SK-N-SH (cell line): ENCODE results near the gene APH1B. TPM values are rescaled to one million over a fixed set of nuclear protein-coding genes. Genes with fewer than 3 reads are reported as not detected.

Experiments used
- CTCF ChIA-PET: fragments of 300-600, 350-600 bp; formaldehyde crosslinking; extraction: SDS; loops from one replicate; lab custom pipeline; 2021; lab: Yijun Ruan, JAX
- POLR2A ChIA-PET: fragments of 350-600 bp; sonication (Branson Sonifier 250); formaldehyde crosslinking; extraction: SDS; loops from one replicate; lab custom pipeline; 2020; ENCODE audit warnings: antibody characterized with exemption, inconsistent platforms; lab: Yijun Ruan, JAX
- DNase-seq: peaks from one replicate; pipeline ENCODE4 v3.0.0; 2012
- H2AFZ ChIP-seq: fragments of 200-600 bp; sonication (generic); 2 replicates; pipeline ENCODE4 v1.8.1; 2016; ENCODE audit warnings: antibody characterized with exemption, mild to moderate bottlenecking, low read depth
- H3F3A ChIP-seq: fragments of 200-600 bp; sonication (generic); replicated peaks from 2 replicates; pipeline ENCODE3; 2016; ENCODE audit warnings: antibody characterized with exemption, mild to moderate bottlenecking; ENCODE audit not compliant: insufficient read depth
- H3K27ac ChIP-seq, 2 experiments: fragments of 200-500 bp in 1 of 2; fragments of 200-600 bp in 1 of 2; sonication (Bioruptor generic) in 1 of 2; sonication (generic), shearing (Covaris generic) in 1 of 2; 2 replicates each; pipeline versions ENCODE4 v1.5.1 to v1.6.1; 2014 to 2016; ENCODE audit warnings: low read depth in 2 of 2, inconsistent platforms in 1 of 2, low read length in 1 of 2, mild to moderate bottlenecking in 1 of 2, mixed read lengths in 1 of 2
- H3K27me3 ChIP-seq: fragments of 200-600 bp; sonication (generic), shearing (Covaris generic); 2 replicates; pipeline ENCODE4 v1.6.1; 2016; ENCODE audit warnings: mixed run types; ENCODE audit not compliant: insufficient read depth
- H3K36me3 ChIP-seq, 2 experiments: fragments of 200-500 bp in 1 of 2; fragments of 200-600 bp in 1 of 2; sonication (Bioruptor generic) in 1 of 2; sonication (generic) in 1 of 2; replicated peaks in 1 of 2; 2 replicates each; pipeline versions ENCODE3 to v1.5.1; 2014 to 2016; ENCODE audit warnings: low read length in 1 of 2, mild to moderate bottlenecking in 1 of 2; ENCODE audit not compliant: insufficient read depth in 2 of 2, control insufficient read depth in 1 of 2
- H3K4me1 ChIP-seq, 2 experiments: fragments of 200-500 bp in 1 of 2; fragments of 200-600 bp in 1 of 2; sonication (Bioruptor generic) in 1 of 2; sonication (generic), shearing (Covaris generic) in 1 of 2; 2 replicates each; pipeline versions ENCODE4 v1.5.1 to v1.6.1; 2014 to 2016; ENCODE audit warnings: low read depth in 1 of 2, low read length in 1 of 2, mixed run types in 1 of 2; ENCODE audit not compliant: insufficient read depth in 2 of 2, control insufficient read depth in 1 of 2
- H3K4me2 ChIP-seq: fragments of 200-600 bp; sonication (generic), shearing (Covaris generic); 2 replicates; pipeline ENCODE4 v1.6.1; 2017; ENCODE audit warnings: mixed run types
- H3K4me3 ChIP-seq, 2 experiments: fragments of 200-500 bp in 1 of 2; fragments of 200-600 bp in 1 of 2; sonication (Bioruptor generic) in 1 of 2; sonication (generic), shearing (Covaris generic) in 1 of 2; 2 replicates each; pipeline versions ENCODE4 v1.5.1 to v1.8.1; 2014 to 2016; ENCODE audit warnings: low read depth in 2 of 2, inconsistent platforms in 1 of 2, low read length in 1 of 2, mild to moderate bottlenecking in 1 of 2, mixed read lengths in 1 of 2, moderate library complexity in 1 of 2
- H3K79me2 ChIP-seq: fragments of 200-600 bp; sonication (generic); 2 replicates; pipeline ENCODE4 v1.8.1; 2017; ENCODE audit warnings: mild to moderate bottlenecking; ENCODE audit not compliant: insufficient read depth
- H3K9ac ChIP-seq: fragments of 200-600 bp; sonication (generic); 2 replicates; pipeline ENCODE4 v1.6.1; 2017; ENCODE audit warnings: mixed run types
- H3K9me2 ChIP-seq: fragments of 200-600 bp; sonication (generic); 2 replicates; pipeline ENCODE4 v1.6.1; 2017; ENCODE audit warnings: mixed run types
- H3K9me3 ChIP-seq: fragments of 200-600 bp; sonication (generic); 2 replicates; pipeline ENCODE4 v1.6.1; 2017; ENCODE audit warnings: mixed run types, mild to moderate bottlenecking, moderate library complexity
- H4K20me1 ChIP-seq: fragments of 200-600 bp; sonication (generic); 2 replicates; pipeline ENCODE4 v1.6.1; 2017; ENCODE audit warnings: mild to moderate bottlenecking, mixed run types; ENCODE audit not compliant: insufficient read depth
- CHD2 ChIP-seq: fragments of 150-350 bp; IDR thresholded peaks from 2 replicates; pipeline ENCODE4 v1.6.1; 2018; ENCODE audit warnings: low read length; ENCODE audit not compliant: partially characterized antibody
- FOXJ3 ChIP-seq: sonication (generic); formaldehyde crosslinking; IDR thresholded peaks from 2 replicates; pipeline ENCODE4 v1.5.1; 2020; ENCODE audit warnings: mild to moderate bottlenecking, missing genetic modification reagents
- FOXM1 ChIP-seq: IDR thresholded peaks from 2 replicates; pipeline ENCODE4 v1.4.0; 2012; ENCODE audit warnings: low read depth, mild to moderate bottlenecking
- GABPA ChIP-seq: IDR thresholded peaks from 2 replicates; pipeline ENCODE4 v1.4.0; 2012; ENCODE audit warnings: low read depth, mild to moderate bottlenecking
- NFIC ChIP-seq: IDR thresholded peaks from 2 replicates; pipeline ENCODE4 v1.4.0; 2012; ENCODE audit warnings: borderline replicate concordance
- RAD21 ChIP-seq: IDR thresholded peaks from 2 replicates; pipeline ENCODE4 v1.6.1; 2012; ENCODE audit warnings: mild to moderate bottlenecking, low read length
- RCOR1 ChIP-seq: fragments of 150-350 bp; IDR thresholded peaks from 2 replicates; pipeline ENCODE4 v1.6.1; 2017; ENCODE audit warnings: antibody characterized with exemption, low read length
- RFX5 ChIP-seq: IDR thresholded peaks from 2 replicates; pipeline ENCODE4 v1.6.1; 2012; ENCODE audit warnings: mild to moderate bottlenecking, improper control_type of control experiment, low read length
- TAF1 ChIP-seq: IDR thresholded peaks from 2 replicates; pipeline ENCODE4 v1.6.1; 2012; ENCODE audit warnings: low read depth, mild to moderate bottlenecking, low read length, moderate library complexity, borderline replicate concordance
- TCF12 ChIP-seq: IDR thresholded peaks from 2 replicates; pipeline ENCODE4 v1.4.0; 2012
- YY1 ChIP-seq: IDR thresholded peaks from 2 replicates; pipeline ENCODE4 v1.4.0; 2012; ENCODE audit warnings: low read depth, mild to moderate bottlenecking
- WGBS: methylation state at CpG from one replicate; pipeline ENCODE4 v1.1.6; 2017; ENCODE audit warnings: low lambda C conversion rate; 5-methylcytosine and 5-hydroxymethylcytosine counted together
- polyA plus RNA-seq, 3 experiments: library from polyadenylated mRNA; depleted of rRNA; stranded (reverse); fragments of >200 nt; gene quantifications; 2 replicates each; pipeline ENCODE4 v1.2.3, GENCODE V29; 2012
- TF ChIP-seq, protein P1 (sequence below): IDR thresholded peaks from 2 replicates; pipeline ENCODE4 v1.6.1; 2012; ENCODE audit warnings: mild to moderate bottlenecking, low read depth, low read length, moderate library complexity
- TF ChIP-seq, protein P2 (sequence below): fragments of 150-350 bp; IDR thresholded peaks from 2 replicates; pipeline ENCODE4 v1.6.1; 2017; ENCODE audit warnings: antibody characterized with exemption, low read length, low read depth, borderline replicate concordance
- TF ChIP-seq, protein P3 (sequence below): fragments of 200-600 bp; sonication (generic); IDR thresholded peaks from 2 replicates; pipeline ENCODE4 v1.6.1; 2017; ENCODE audit warnings: antibody characterized with exemption, mild to moderate bottlenecking, moderate library complexity

Gene APH1B
- polyA plus RNA-seq, 1 of the 3 experiments (the other 2 are of a cell fraction) = 7.6 TPM

DNA sequence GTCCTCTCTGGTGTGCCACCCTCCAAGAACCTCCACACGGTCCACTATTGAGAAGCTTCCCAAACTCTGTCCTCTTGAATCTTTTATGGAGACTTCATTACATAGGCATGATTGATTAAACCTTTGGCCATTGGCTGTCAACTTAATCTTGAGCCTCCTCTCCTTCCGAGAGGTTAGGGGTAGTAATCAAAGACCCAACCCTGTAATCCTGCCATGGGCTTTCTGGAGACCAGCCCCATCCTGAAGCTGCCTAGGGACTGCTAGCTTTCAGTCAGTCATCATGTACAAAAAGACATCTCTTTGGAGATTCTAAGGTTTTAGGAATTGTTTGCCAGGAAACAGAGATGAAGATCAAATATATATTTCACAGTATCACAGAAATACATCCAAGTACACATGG is 37.0 kb downstream of the APH1B start:
- no peak for TF ChIP-seq RCOR1
- no peak for TF ChIP-seq TCF12
- no peak for TF ChIP-seq FOXM1
- TF ChIP-seq, protein P1, sequence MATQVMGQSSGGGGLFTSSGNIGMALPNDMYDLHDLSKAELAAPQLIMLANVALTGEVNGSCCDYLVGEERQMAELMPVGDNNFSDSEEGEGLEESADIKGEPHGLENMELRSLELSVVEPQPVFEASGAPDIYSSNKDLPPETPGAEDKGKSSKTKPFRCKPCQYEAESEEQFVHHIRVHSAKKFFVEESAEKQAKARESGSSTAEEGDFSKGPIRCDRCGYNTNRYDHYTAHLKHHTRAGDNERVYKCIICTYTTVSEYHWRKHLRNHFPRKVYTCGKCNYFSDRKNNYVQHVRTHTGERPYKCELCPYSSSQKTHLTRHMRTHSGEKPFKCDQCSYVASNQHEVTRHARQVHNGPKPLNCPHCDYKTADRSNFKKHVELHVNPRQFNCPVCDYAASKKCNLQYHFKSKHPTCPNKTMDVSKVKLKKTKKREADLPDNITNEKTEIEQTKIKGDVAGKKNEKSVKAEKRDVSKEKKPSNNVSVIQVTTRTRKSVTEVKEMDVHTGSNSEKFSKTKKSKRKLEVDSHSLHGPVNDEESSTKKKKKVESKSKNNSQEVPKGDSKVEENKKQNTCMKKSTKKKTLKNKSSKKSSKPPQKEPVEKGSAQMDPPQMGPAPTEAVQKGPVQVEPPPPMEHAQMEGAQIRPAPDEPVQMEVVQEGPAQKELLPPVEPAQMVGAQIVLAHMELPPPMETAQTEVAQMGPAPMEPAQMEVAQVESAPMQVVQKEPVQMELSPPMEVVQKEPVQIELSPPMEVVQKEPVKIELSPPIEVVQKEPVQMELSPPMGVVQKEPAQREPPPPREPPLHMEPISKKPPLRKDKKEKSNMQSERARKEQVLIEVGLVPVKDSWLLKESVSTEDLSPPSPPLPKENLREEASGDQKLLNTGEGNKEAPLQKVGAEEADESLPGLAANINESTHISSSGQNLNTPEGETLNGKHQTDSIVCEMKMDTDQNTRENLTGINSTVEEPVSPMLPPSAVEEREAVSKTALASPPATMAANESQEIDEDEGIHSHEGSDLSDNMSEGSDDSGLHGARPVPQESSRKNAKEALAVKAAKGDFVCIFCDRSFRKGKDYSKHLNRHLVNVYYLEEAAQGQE = no peak
- no peak for TF ChIP-seq YY1
- TF ChIP-seq RAD21 = no peak
- TF ChIP-seq CHD2 = no peak
- TF ChIP-seq GABPA = no peak
- TF ChIP-seq, protein P2, sequence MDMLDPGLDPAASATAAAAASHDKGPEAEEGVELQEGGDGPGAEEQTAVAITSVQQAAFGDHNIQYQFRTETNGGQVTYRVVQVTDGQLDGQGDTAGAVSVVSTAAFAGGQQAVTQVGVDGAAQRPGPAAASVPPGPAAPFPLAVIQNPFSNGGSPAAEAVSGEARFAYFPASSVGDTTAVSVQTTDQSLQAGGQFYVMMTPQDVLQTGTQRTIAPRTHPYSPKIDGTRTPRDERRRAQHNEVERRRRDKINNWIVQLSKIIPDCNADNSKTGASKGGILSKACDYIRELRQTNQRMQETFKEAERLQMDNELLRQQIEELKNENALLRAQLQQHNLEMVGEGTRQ = no peak
- TF ChIP-seq FOXJ3 (CRISPR knock-in tag) = no peak
- TF ChIP-seq, protein P3, sequence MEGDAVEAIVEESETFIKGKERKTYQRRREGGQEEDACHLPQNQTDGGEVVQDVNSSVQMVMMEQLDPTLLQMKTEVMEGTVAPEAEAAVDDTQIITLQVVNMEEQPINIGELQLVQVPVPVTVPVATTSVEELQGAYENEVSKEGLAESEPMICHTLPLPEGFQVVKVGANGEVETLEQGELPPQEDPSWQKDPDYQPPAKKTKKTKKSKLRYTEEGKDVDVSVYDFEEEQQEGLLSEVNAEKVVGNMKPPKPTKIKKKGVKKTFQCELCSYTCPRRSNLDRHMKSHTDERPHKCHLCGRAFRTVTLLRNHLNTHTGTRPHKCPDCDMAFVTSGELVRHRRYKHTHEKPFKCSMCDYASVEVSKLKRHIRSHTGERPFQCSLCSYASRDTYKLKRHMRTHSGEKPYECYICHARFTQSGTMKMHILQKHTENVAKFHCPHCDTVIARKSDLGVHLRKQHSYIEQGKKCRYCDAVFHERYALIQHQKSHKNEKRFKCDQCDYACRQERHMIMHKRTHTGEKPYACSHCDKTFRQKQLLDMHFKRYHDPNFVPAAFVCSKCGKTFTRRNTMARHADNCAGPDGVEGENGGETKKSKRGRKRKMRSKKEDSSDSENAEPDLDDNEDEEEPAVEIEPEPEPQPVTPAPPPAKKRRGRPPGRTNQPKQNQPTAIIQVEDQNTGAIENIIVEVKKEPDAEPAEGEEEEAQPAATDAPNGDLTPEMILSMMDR = no peak
- TF ChIP-seq, all 33 proteins: peak for 0

DNA sequence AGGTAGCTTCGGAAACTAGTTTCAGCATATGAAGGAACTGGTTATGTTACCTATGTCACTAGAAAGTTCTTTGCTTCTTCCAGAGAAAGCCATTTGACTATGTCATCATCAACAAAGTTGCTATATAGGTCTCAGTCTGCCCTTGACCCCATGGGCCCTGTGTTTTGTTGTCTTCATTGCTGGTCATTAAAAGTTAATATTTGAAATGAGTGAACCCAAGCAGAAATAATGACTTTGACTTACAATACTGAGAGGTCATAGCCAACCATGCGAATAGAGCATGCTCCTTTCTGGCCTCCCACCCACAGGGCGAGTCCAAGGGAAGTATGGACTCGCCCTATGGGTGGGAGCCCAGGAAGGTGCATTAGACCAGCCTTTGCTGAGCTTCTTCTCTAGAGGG is 40.9 kb downstream of the APH1B start:
- Histone ChIP-seq H3K9ac (no peak overlapping the region), H3K4me3 (no peak overlapping the region), H3K36me3 (peaks cover 0 to 5% of the 10 kb centered on the region in 2 experiments), H3K27ac (no peak overlapping the region), H3K4me2 (no peak overlapping the region), H3K9me2 (no peaks in the 10 kb centered on the region), H3K79me2 (no peaks in the 10 kb centered on the region), H3F3A (peaks cover 13% of the 10 kb centered on the region), H3K9me3 (no peaks in the 10 kb centered on the region), H3K4me1 (peaks cover 6 to 16% of the 10 kb centered on the region in 2 experiments; a peak in 3 of 4 replicates), H2AFZ (no peak overlapping the region), H4K20me1 (no peaks in the 10 kb centered on the region), H3K27me3 (no peaks in the 10 kb centered on the region)
- ChIA-PET POLR2A (no interaction called here), CTCF (no interaction called here)
- 91% methylated on average over 4 of the region's 4 CpGs for WGBS
- no peak for DNase-seq
- no peak for TF ChIP-seq TAF1
- TF ChIP-seq FOXJ3 (CRISPR knock-in tag) = no peak
- no peak for TF ChIP-seq CHD2
- no peak for TF ChIP-seq NFIC
- TF ChIP-seq, protein P1 = no peak
- TF ChIP-seq RFX5 = no peak
- TF ChIP-seq, protein P3 = no peak

More for the DNA sequence above, 37.0 kb downstream of the APH1B start:
- no peaks in the 10 kb centered on the region for H3K9me2 ChIP-seq
- H3K27me3 ChIP-seq = no peaks in the 10 kb centered on the region
- H3F3A ChIP-seq = peaks cover 6% of the 10 kb centered on the region
- POLR2A ChIA-PET = no interaction called here
- no peak overlapping the region for H3K27ac ChIP-seq
- no peak overlapping the region for H3K9ac ChIP-seq
- H3K79me2 ChIP-seq = no peaks in the 10 kb centered on the region
- H2AFZ ChIP-seq = no peak overlapping the region
- 82% methylated on average over 2 of the region's 2 CpGs for WGBS
- DNase-seq = no peak
- peaks cover 0 to 11% of the 10 kb centered on the region in 2 experiments; a peak in 2 of 4 replicates for H3K4me1 ChIP-seq
- no peak overlapping the region for H3K4me2 ChIP-seq
- no peaks in the 10 kb centered on the region for H3K9me3 ChIP-seq
- no peak overlapping the region for H3K4me3 ChIP-seq
- H4K20me1 ChIP-seq = no peaks in the 10 kb centered on the region
- CTCF ChIA-PET = interaction anchor here (0.8 kb wide), 1 partner anchor 12 kb away, joined by 3 read pairs; no protein-coding TSS in a partner anchor
- H3K36me3 ChIP-seq = no peaks in the 10 kb centered on the region
